HG02588 (cell line): ENCODE measurements around the gene TPK1.
"Not testable (repeated sequence)": the region's sequence is repeated elsewhere in the genome, so short reads cannot be mapped to it uniquely, and the experiment has no call there.

Source experiments
- ATAC-seq: cut with Tn5 transposase; IDR thresholded peaks from one replicate; pipeline ENCODE4 v1.9.1; 2021; ENCODE audit warnings: mild to moderate bottlenecking, moderate library complexity; ENCODE audit not compliant: unreplicated experiment

Gene TPK1

GRCh38 chr7:144650439-144650838 lies 185.4 kb downstream of the TPK1 start:
- no peak for ATAC-seq

DNA sequence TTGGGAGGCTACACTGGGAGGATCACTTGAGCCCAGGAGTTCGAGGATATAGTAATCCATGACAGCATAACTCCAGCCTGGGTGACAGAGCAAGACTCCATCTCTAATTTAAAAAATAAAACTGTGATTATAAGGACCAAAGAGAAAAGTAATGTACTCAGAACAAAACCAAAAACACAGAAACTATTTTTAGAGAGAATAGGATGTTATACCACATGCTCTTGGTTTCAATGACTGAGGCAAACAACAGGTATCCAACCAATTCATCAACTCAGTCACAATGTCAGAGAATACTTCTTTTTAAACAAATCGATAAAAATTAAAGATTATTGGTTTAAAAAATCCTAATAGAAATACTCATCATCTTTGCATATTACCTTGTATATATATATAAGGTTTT lies 186.7 kb downstream of the TPK1 start:
- ATAC-seq, result no peak

GRCh38 chr7:144641389-144642044 lies 194.3 kb downstream of the TPK1 start:
- ATAC-seq, result no peak

GRCh38 chr7:144632724-144633123 lies 203.1 kb downstream of the TPK1 start:
- no peak for ATAC-seq

GRCh38 chr7:144629598-144629997 lies 206.3 kb downstream of the TPK1 start:
- no peak for ATAC-seq

DNA sequence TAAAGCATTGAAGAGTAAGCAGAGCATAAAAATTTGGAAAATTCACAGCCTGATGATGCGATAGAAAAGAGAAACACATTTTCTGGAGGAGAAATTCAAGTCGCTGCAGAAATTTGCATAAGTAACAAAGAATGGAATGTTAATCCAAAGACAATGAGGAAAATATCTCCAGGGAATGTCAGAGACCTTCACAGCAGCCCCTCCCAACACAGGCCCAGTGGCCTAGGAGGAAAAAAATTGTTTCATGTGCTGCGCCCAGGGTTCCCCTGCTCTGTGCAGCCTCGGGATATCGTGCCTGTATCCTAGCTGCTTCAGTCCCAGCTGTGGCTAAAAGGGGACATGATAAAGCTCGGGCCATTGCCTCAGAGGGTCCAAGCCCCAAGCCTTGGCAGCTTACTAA lies 206.8 kb downstream of the TPK1 start:
- ATAC-seq, result no peak

- no peak for ATAC-seq
These were observed 207.7 kb downstream of the TPK1 start for GRCh38 chr7:144628176-144628575.

- ATAC-seq, result no peak
These were observed 213.1 kb downstream of the TPK1 start for GRCh38 chr7:144622745-144623144.

DNA sequence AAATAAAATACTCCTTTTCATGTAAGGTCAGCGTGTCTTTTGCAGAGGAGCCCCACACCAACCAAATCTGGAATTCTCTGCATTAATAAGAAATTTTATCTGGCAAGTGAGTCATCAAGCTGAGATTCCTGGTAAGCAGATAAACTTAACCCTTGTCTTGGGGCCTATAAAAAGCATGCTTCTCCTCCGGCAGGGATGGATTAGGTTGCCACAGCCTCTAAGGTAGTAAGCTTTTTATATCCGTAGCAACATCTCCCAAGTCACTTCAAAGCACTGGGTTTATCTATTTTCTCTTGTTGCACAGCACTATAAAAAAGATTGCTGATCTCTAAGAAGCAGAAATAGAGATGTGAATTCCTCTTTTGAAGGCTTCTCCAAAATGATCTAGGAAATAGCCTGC lies 229.6 kb downstream of the TPK1 start:
- no peak for ATAC-seq

DNA sequence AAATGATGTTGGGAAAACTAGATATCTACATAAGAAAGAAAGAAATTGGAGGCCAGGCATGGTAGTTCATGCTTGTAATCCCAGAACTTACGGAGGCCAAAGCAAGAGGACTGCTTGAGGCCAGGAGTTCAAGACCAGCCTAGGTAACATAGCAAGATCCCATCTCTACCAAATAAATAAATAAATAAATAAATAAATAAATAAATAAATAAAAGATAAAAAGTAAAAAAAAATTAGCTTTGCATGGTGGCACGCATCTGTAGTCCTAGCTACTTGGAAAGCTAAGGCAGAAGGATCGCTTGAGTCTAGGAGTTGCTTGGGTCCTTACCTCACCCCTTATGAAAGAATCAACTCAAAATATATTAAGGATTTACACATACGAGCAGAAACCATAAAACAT lies 238.9 kb downstream of the TPK1 start:
- no peak for ATAC-seq

GRCh38 chr7:144594580-144594979 lies 241.3 kb downstream of the TPK1 start:
- no peak for ATAC-seq

DNA sequence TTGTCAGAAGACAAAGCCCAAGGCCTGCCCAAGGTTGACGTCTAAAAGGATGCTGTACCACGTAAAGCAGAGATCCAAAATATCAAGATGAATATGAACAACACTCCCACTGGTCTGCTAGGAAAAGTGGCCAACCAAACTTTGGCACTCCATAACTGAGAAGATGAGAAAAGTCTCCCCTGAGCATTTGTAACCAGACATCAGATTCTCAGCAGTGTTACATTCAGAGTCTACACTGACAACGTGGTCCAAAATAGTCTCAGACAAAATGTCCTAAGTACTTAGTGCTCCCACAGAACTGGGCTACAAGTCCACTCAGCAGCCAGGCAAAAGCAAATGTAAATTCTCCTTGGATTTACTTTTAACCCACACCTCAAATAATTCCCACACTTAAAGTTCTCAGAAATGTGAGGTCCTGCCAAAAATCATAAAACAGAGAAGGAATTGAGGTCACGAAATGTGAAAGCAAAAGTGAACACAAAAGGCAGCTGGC lies 247.2 kb downstream of the TPK1 start:
- ATAC-seq, result no peak

- no peak for ATAC-seq
These were observed 248.2 kb downstream of the TPK1 start for GRCh38 chr7:144587701-144588100.

DNA sequence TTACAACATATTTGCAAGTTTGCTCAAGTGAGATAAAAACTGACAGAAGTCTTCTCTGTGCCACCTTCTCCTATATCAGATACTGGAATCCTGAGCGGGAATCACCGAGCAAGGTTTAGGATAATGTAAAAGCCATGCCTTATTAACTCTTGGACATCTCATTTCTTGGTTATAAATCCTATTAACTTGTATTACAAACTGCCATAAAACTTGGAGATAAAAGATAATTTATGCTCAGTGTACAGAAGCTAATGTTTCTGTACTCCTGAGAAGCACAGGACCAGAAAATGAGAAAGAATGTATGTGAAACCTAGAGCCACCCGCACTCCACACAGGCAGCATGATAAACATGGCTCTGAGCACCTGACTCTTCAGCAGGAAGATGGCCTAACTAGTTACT lies 251.1 kb downstream of the TPK1 start:
- no peak for ATAC-seq

DNA sequence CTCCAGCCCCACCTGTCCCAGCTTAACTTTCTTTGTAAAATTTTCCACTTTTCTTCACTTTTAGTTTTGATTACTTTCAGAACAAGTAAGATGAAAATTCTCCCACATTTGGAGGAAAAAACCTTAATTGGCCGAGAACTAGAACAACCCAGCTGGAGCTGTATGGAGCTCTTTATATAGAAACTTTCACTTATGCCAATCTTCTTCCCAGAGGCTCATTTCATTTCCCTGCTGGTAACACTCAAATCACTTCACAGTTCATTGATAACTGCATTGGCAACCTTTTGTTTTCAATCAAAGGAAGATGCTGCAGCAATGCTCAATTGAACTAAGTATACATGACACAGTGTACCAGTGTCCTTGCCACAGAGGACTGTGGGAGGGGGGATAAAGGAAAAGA lies 256.2 kb downstream of the TPK1 start:
- no peak for ATAC-seq

DNA sequence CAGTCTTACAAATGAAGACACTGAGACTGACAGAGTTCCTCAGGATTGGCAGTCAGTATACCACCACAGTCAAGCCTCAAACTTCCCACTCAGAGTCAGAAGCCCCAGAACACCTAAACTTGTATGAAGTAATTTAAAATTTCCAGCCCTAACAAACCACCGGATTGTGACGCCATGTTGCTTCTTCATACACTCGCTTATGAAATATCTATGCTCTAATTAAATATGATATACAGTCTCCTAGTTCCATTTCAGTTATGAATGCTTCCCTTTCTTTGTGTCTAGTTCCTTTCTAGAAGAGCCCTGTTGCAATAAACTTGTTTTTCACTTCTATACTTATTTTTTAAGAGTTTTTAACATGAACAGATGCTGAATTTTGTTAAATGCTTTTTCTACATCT lies 260.4 kb downstream of the TPK1 start:
- no peak for ATAC-seq

- not testable (repeated sequence) for ATAC-seq
These were observed 261.1 kb downstream of the TPK1 start for GRCh38 chr7:144574753-144575152.

GRCh38 chr7:144568233-144568632 lies 267.6 kb downstream of the TPK1 start:
- ATAC-seq, result no peak

DNA sequence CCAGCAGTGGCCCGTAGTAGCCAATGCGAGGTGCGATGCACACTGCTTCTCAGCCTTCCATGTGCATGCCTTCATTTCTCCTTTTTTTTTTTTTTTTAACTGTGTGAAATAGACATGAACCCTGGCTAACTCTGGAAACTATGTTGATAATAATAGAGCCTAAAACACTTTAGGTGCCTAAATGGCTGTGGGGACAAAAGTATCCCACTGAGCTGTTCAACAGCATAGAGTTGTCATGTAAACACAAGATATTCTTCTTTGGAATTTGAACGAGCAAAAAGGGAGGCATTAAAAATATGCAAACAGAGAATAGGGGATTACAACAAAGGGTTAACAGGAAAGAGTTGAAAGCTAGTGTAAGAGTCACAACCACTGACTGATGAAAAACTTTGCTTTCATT lies 270.3 kb downstream of the TPK1 start:
- ATAC-seq, result no peak

- ATAC-seq, result no peak
These were observed 286.0 kb downstream of the TPK1 start for GRCh38 chr7:144549861-144550260.

DNA sequence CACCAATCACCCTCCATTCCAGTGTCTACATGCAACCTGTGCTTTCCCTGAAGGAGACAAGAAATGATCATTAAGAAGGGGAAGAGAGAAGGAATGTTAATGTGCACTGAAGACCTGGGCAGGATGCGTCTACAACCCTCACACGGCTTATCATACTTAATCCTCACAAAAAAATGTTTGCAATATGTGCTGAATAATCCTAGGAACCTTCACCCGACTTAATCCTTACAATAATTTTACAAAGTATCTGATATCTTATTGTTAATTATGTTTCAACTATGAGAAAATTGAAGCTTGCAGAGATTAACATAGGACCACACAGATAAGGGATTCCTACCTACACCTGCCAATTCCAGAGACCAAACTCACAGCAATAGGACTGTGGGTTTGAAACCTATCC lies 287.3 kb downstream of the TPK1 start:
- no peak for ATAC-seq

DNA sequence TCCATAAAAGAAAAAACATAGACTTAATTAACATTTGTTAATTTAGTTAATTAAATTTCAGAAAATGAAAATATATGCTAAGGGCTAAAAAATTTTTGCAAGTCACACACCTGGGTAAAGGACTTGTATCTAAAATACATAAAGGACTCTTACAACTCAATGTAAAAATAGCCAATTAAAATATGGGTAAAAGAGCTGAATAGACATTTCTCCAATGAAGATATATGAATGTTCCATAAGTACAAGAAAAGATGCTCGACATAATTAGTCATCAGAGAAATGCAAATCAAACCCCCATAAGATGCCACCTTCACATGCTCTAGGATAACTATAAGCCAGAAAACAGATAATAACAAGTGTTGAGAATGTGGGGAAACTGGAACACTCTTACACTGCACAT lies 288.0 kb downstream of the TPK1 start:
- ATAC-seq, result no peak

- no peak for ATAC-seq
These were observed 289.1 kb downstream of the TPK1 start for GRCh38 chr7:144546782-144547181.
